Type B pancreatic cell (in vitro differentiated cells): ENCODE data around the gene MLXIP. TPM values are rescaled to one million over a fixed set of nuclear protein-coding genes. Genes with fewer than 3 reads are reported as not detected.

Experiments
- DNase-seq: peaks from one replicate; pipeline ENCODE4 v3.0.0; 2021; ENCODE audit warnings: mixed read lengths; ENCODE audit not compliant: unreplicated experiment; ENCODE audit errors: extremely low spot score
- H3K27ac Mint-ChIP-seq: 2 replicates; pipeline ENCODE4 v1.8.0; 2021; ENCODE audit warnings: mild to moderate bottlenecking, mixed read lengths
- H3K27me3 Mint-ChIP-seq: 2 replicates; pipeline ENCODE4 v1.8.0; 2021; ENCODE audit warnings: mixed read lengths
- H3K36me3 Mint-ChIP-seq: 2 replicates; pipeline ENCODE4 v1.8.0; 2021; ENCODE audit warnings: mixed read lengths
- H3K4me1 Mint-ChIP-seq: one replicate; pipeline ENCODE4 v1.8.0; 2021; ENCODE audit warnings: mixed read lengths; ENCODE audit not compliant: unreplicated experiment
- H3K4me3 Mint-ChIP-seq: 2 replicates; pipeline ENCODE4 v1.8.0; 2021; ENCODE audit warnings: mild to moderate bottlenecking, mixed read lengths
- H3K9me3 Mint-ChIP-seq: 2 replicates; pipeline ENCODE4 v1.8.0; 2021; ENCODE audit warnings: mixed read lengths
- total RNA-seq: library from RNA; stranded (reverse); gene quantifications from 2 replicates; pipeline ENCODE4 v1.2.1, GENCODE V29; 2021; ENCODE audit warnings: low replicate concordance
- TF ChIP-seq, protein P1 (sequence below): fragments of 200-600 bp; sonication (generic); conservative IDR thresholded peaks from 2 replicates; pipeline ENCODE4 v1.5.0; 2021; ENCODE audit warnings: antibody characterized with exemption, mild to moderate bottlenecking

MLXIP gene
- total RNA-seq, 1 donor from 2014 or later = 44.5 TPM

DNA sequence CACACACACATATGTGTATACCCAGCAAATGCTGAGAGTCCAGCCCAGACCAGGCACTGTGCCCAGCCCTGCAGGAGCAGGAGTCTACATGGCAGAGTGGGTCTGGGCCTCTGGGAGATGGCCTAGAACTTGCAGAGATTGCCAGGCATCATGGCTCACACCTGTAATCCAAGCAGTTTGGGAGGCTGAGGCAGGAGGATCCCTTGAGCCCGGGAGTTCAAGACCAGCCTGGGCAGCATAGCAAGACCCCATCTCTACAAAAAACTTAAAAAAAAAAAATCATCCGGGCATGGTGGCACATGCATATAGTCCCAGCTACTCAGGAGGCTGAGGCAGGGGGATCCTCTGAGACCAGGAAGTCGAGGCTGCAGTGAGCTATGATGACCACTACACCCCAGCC lies 20.8 kb upstream of the MLXIP start:
- H3K27me3 Mint-ChIP-seq = no peaks in the 10 kb centered on the region
- no peak overlapping the region for H3K27ac Mint-ChIP-seq
- peaks cover 7% of the 10 kb centered on the region for H3K4me1 Mint-ChIP-seq
- no peaks in the 10 kb centered on the region for H3K9me3 Mint-ChIP-seq
- TF ChIP-seq, protein P1, sequence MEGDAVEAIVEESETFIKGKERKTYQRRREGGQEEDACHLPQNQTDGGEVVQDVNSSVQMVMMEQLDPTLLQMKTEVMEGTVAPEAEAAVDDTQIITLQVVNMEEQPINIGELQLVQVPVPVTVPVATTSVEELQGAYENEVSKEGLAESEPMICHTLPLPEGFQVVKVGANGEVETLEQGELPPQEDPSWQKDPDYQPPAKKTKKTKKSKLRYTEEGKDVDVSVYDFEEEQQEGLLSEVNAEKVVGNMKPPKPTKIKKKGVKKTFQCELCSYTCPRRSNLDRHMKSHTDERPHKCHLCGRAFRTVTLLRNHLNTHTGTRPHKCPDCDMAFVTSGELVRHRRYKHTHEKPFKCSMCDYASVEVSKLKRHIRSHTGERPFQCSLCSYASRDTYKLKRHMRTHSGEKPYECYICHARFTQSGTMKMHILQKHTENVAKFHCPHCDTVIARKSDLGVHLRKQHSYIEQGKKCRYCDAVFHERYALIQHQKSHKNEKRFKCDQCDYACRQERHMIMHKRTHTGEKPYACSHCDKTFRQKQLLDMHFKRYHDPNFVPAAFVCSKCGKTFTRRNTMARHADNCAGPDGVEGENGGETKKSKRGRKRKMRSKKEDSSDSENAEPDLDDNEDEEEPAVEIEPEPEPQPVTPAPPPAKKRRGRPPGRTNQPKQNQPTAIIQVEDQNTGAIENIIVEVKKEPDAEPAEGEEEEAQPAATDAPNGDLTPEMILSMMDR = no peak
- no peak for DNase-seq
- H3K4me3 Mint-ChIP-seq = no peak overlapping the region
- peaks cover 6% of the 10 kb centered on the region for H3K36me3 Mint-ChIP-seq

DNA sequence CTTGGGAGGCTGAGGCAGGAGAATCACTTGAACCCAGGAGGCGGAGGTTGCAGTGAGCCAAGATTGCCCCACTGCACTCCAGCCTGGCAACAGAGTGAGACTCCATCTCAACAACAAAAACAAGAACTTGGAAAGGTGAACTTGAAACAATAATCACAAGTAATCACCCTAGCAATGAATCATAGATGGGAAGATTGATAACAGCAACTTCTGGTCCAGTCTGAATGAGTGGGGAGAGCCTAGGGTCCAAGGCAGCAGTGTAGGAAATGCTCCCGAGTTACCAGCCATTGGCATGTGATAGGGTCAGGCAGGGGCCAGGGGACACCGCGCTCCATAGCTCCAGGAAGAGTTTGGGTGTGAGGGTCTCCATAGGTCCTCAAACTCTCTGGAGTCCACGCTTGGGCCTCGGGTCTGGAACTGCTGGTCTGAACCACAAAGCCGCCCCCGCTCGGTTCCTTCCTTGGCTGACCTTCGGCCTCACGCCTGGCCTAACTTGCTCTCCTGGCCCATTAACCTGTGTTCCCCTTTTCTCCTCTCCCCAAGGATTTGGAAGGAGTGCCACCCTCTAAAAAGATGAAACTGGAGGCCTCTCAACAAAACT lies 19.9 kb upstream of the MLXIP start:
- no peak overlapping the region for H3K27ac Mint-ChIP-seq
- H3K27me3 Mint-ChIP-seq = no peaks in the 10 kb centered on the region
- H3K4me1 Mint-ChIP-seq = peaks cover 16% of the 10 kb centered on the region
- H3K4me3 Mint-ChIP-seq = no peak overlapping the region
- TF ChIP-seq, protein P1 = no peak
- no peak for DNase-seq
- H3K36me3 Mint-ChIP-seq = peaks cover 11% of the 10 kb centered on the region
- H3K9me3 Mint-ChIP-seq = no peaks in the 10 kb centered on the region

DNA sequence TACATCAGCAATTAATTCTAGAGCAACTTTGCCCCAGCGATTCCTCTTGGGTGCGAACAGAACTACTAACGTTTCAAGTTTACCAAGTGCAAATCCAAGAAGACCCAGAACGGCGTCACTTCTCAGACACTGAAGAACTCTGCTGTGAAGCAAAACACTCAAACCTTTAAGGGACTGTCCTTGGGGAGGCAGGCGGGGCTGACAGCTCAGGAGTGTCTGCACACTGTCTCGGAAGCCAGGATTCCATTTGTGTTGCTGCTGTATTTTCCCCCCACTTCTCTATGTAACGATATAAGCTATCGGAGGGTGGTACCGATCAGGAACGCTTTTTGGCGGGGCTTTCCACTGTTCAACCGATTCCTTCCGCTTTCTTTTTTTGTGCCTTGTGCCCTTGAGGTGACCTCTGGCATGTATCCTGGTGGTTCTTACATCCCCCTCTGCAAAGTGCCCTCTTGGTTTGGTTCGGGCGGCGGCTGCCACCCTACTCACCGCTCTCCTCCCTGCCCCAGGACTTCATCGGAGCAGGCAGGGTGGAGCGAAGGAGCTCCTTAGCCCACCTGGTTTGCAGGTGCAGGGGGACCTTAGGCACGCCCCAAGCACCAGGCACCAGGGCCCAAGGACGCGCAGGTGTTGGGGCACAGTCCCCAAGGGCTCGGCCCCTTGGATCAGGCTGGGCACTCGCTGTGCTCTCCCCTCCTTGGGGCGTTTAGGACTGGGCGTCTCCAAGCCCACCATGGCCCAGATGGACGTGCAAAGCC lies 19.2 kb upstream of the MLXIP start:
- Mint-ChIP-seq H3K4me3 (no peak overlapping the region), H3K27ac (no peak overlapping the region), H3K36me3 (peaks cover 11% of the 10 kb centered on the region), H3K4me1 (peaks cover 20% of the 10 kb centered on the region), H3K9me3 (no peaks in the 10 kb centered on the region), H3K27me3 (no peaks in the 10 kb centered on the region)
- DNase-seq = no peak
- TF ChIP-seq, protein P1 = no peak

DNA sequence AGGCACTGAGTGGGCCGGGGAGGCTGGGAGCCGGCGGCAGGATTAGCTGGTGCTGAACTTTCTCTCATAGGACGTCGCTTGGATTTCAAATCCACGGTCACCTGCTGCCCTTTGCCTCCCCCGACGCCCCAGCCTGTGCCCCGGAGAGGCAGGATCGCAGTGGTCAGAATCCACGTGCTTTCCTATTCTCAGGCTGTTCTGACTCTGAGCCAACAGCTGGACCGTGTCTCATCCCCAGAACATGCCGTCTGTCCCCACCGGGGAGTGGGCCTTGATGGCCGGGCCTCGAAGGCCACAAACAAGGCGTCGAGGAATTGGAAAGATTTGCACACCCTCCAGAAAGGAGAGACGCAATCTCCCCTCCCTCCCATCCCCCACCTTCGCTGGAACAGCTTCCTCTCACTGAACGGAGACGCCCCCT lies 18.5 kb upstream of the MLXIP start:
- peaks cover 23% of the 10 kb centered on the region for H3K4me1 Mint-ChIP-seq
- no peaks in the 10 kb centered on the region for H3K9me3 Mint-ChIP-seq
- no peak for DNase-seq
- H3K27me3 Mint-ChIP-seq = no peaks in the 10 kb centered on the region
- TF ChIP-seq, protein P1 = no peak
- no peak overlapping the region for H3K4me3 Mint-ChIP-seq
- H3K27ac Mint-ChIP-seq = no peak overlapping the region
- H3K36me3 Mint-ChIP-seq = peaks cover 11% of the 10 kb centered on the region

DNA sequence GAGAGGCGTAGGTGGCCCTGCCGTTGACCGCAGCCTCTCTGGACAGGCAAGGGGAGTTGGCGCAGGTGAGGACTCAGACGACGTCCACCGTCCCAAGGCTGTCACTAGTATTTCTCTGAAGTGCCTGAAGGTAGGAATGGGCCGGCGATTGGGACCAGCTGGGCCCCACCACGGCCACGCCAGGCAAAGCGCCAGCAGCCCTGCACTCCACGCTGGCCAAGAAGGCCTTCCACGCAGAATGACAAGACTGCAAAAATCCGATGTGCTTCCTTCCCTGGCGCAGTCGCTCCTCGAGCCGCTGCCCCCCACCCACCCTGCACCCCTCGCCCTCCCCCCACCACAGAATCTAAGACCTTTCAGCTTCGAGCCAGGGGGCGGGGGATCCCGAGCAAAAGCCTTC lies 17.3 kb upstream of the MLXIP start:
- peaks cover 23% of the 10 kb centered on the region for H3K4me1 Mint-ChIP-seq
- no peaks in the 10 kb centered on the region for H3K27me3 Mint-ChIP-seq
- H3K27ac Mint-ChIP-seq = no peak overlapping the region
- H3K36me3 Mint-ChIP-seq = peaks cover 11% of the 10 kb centered on the region
- TF ChIP-seq, protein P1 = no peak
- no peaks in the 10 kb centered on the region for H3K9me3 Mint-ChIP-seq
- no peak for DNase-seq
- no peak overlapping the region for H3K4me3 Mint-ChIP-seq
